ENCODE measurements around the gene RGS19. TPM values are rescaled to one million over a fixed set of nuclear protein-coding genes. Genes with fewer than 3 reads are reported as not detected.

The RGS19 gene
- total and polyA plus RNA-seq, 11 donors, result 3.2 to 25.6 (median 5.3) TPM

DNA sequence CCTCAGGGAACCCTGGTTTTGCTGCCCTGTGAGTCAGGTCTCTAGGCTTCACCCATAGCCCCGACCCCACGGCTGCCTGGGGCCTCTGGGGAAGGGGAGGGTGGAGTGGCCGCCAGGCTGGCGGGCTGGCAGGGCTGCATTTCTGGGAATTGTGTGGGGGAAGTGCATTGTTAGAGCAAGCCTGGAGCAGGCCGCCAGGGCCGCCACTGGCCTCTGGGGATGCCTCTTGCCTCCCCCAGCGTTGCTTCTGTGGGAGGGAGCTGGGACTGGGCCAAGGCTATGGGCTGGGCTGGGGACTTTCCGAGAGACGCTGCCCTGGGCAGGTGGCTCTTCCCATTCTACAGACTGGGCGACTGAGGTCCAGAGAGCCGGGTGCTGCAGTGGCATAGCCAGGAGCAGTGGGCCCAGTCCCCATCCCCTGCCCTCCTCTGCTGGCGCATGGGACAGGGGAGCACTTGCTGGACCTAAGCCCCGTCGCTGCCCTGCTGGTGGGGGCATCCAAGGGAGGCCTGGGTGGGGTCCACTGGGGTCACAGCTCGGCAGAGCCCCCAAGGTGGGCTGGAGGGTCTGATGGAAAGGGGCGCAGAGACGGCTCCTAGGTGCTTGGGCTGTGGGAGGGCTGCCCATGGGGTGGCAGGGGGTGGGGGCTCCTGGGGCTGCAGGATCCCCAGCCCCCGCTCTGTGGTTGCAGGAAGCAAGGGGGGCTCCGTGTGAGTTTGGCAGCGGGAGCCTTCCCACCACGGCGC, 23.3 kb downstream of the RGS19 start:
- peaks cover 0 to 26% (median 0%) of the 10 kb centered on the region in 9 donors for H3K27me3 ChIP-seq
- DNase-seq (peak; percentile 79 to 88 (median 88)), ATAC-seq (peak; percentile 15 to 57 (median 40))
- WGBS, 4 donors, result 29 to 50% (median 41%) methylated on average over 13 to 22 of the region's 22 CpGs
- H3K27ac ChIP-seq, result peak overlapping the region; percentile 70 to 98 (median 92)
- peaks cover 0 to 61% (median 39%) of the 10 kb centered on the region in 12 donors for H3K4me1 ChIP-seq
- H3K4me3 ChIP-seq, result peak overlapping the region in 9 of 12 donors; percentile 12 to 49 (median 42)
- H3K36me3 ChIP-seq, result no peaks in the 10 kb centered on the region
- no peaks in the 10 kb centered on the region for H3K9me3 ChIP-seq
- TF ChIP-seq, protein P1, sequence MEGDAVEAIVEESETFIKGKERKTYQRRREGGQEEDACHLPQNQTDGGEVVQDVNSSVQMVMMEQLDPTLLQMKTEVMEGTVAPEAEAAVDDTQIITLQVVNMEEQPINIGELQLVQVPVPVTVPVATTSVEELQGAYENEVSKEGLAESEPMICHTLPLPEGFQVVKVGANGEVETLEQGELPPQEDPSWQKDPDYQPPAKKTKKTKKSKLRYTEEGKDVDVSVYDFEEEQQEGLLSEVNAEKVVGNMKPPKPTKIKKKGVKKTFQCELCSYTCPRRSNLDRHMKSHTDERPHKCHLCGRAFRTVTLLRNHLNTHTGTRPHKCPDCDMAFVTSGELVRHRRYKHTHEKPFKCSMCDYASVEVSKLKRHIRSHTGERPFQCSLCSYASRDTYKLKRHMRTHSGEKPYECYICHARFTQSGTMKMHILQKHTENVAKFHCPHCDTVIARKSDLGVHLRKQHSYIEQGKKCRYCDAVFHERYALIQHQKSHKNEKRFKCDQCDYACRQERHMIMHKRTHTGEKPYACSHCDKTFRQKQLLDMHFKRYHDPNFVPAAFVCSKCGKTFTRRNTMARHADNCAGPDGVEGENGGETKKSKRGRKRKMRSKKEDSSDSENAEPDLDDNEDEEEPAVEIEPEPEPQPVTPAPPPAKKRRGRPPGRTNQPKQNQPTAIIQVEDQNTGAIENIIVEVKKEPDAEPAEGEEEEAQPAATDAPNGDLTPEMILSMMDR (IDR thresholded peaks at IDR 0.05), result no peak
- TF ChIP-seq POLR2A (IDR thresholded peaks at IDR 0.05), result peak in 1 of 2 donors; percentile 20
- intact Hi-C loops (cut with DNase I), result loop anchor here in 5 of 10 donors (1.0 to 5.0 kb wide), 4 partner anchors 17 to 75 kb away; partner anchors contain the start of gene PRPF6 (in 2 of the 5)

DNA sequence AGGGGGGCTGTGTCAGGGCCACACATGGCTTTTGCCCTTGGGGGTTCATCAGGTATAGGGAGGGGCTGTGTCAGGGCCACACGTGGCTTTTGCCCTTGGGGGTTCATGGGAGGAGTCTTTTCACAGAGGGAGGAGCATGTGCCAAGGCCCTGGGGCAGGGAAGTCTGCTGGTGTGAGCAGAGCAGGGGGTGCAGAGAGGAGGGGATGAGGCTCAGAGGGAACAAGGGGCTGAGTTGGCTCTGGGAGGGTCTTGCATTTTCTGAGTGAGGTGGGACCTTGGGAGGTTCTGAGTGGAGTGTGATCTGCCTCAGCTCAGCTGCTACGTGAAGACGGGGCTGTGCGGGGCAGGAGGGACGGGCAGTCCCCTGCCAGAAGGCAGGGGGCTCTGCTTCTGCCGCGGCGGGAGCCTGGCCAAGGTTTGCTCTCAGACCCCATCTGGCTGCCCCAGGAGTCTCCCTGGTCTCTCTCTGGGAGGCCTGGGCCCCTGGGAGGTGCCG, 23.9 kb downstream of the RGS19 start:
- intact Hi-C loops (cut with DNase I), result loop anchor here in 1 of 10 donors (5.0 kb wide), 1 partner anchor 73 kb away; the partner anchor contains the start of gene PRPF6
- peak overlapping the region; percentile 70 to 98 (median 92) for H3K27ac ChIP-seq

DNA sequence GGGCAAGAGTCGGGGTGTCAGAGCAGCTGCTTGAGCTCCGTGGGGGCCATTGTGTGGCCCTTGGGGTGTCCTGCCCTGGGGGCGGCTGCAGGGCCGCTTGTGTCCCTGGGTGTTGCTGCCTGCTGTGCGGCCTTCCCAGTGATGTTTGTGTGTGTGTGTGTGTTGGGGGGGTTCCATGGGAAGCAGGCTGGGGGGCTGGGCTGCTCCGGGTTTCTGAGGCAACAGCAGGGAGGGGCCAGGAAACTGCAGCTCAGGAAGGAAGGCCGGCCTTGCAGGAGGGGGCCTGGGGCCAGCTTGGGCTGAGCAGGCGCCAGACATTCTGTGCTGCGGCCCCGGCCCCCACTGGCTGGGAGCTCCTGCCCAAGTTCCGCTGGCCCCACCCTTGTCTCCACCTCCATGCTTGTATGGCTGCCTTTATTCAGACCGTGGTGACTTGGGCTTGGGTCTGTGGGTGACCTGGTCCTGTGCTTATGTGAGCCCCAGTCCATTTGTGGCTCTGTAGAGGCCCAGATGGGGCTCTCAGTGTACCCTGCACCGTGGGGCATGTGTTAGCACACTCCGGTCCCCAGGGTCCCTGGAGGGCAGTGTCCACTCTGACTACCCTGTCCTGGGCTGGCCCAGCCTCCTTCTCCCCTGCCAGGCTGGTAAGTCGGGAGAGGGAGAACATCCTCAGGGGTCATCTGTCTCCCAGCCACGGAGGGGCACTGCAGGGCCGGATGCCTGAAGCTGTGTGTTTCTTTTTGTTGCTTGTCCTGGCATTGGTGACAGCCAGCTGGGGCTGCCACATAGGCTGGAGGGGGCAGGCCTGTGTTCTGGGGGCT, 25.3 kb downstream of the RGS19 start:
- Histone ChIP-seq H3K27ac (peak overlapping the region; percentile 75 to 98 (median 92)), H3K36me3 (no peaks in the 10 kb centered on the region), H3K9me3 (no peaks in the 10 kb centered on the region), H3K27me3 (peaks cover 0 to 42% (median 8%) of the 10 kb centered on the region in 9 donors), H3K4me3 (peak overlapping the region in 9 of 12 donors; percentile 15 to 42 (median 32)), H3K4me1 (peaks cover 0 to 75% (median 42%) of the 10 kb centered on the region in 12 donors)
- TF ChIP-seq, protein P1 (IDR thresholded peaks at IDR 0.05), result peak in 2 of 12 donors; percentile 13 to 23
- no peak for TF ChIP-seq POLR2A (IDR thresholded peaks at IDR 0.05)
- DNase-seq, result peak; percentile 82 to 88 (median 87)
- 27 to 41% (median 32%) methylated on average over 10 to 17 of the region's 17 CpGs for WGBS, 4 donors
- intact Hi-C loops (cut with DNase I), result no loop called here
- peak; percentile 33 to 62 (median 43) for ATAC-seq

More for the DNA sequence above, 23.9 kb downstream of the RGS19 start:
- Histone ChIP-seq H3K36me3 (no peaks in the 10 kb centered on the region), H3K4me1 (peaks cover 0 to 67% (median 42%) of the 10 kb centered on the region in 12 donors), H3K4me3 (peak overlapping the region in 7 of 12 donors; percentile 2 to 42 (median 10)), H3K27me3 (peaks cover 0 to 31% (median 4%) of the 10 kb centered on the region in 9 donors), H3K9me3 (no peaks in the 10 kb centered on the region)
- no peak for DNase-seq
- WGBS, 4 donors, result 47 to 68% (median 51%) methylated on average over 8 to 9 of the region's 9 CpGs
- ATAC-seq, result no peak
- TF ChIP-seq, protein P1 (IDR thresholded peaks at IDR 0.05), result no peak
- TF ChIP-seq POLR2A (IDR thresholded peaks at IDR 0.05), result no peak

Data from heart left ventricle (tissue), 16 donors.